A673 (cell line): ENCODE data around the gene VTA1. TPM values are rescaled to one million over a fixed set of nuclear protein-coding genes. Genes with fewer than 3 reads are reported as not detected.

Source experiments
- BruUV-seq: library from RNA; stranded (reverse); fragments of 400-500 nt; replicated peaks from 2 replicates; lab custom pipeline; 2021; lab: Mats Ljungman, UMichigan
- CTCF ChIA-PET: fragments of 300-600 bp; sonication (Branson Sonifier 250); formaldehyde crosslinking; loops from one replicate; lab custom pipeline; 2022; ENCODE audit warnings: antibody characterized with exemption; lab: Charles Lee
- POLR2A ChIA-PET: fragments of 300-600 bp; sonication (Branson Sonifier 250); formaldehyde crosslinking; loops from one replicate; lab custom pipeline; 2022; ENCODE audit warnings: antibody characterized with exemption; ENCODE audit not compliant: low non-redundant PET; lab: Charles Lee
- DNase-seq: peaks from one replicate; pipeline ENCODE4 v3.0.0-alpha.2; 2015; ENCODE audit warnings: low spot score
- H3K27ac ChIP-seq: fragments of 200-600 bp; sonication (generic); 2 replicates; pipeline ENCODE4 v1.5.1; 2016; ENCODE audit warnings: mixed run types, low read depth, mild to moderate bottlenecking, mixed read lengths, antibody characterized with exemption, low read length; ENCODE audit not compliant: poor library complexity, severe bottlenecking
- H3K27me3 ChIP-seq: fragments of 200-600 bp; sonication (generic); replicated peaks from 2 replicates; pipeline ENCODE4 v1.6.1; 2017; ENCODE audit warnings: mixed run types, low read depth, mild to moderate bottlenecking, mixed read lengths, antibody characterized with exemption, low read length; ENCODE audit not compliant: insufficient read depth, poor library complexity
- H3K36me3 ChIP-seq: fragments of 200-600 bp; sonication (generic); 2 replicates; pipeline ENCODE4 v1.6.1; 2016; ENCODE audit warnings: mixed run types, mild to moderate bottlenecking, mixed read lengths, antibody characterized with exemption, low read length; ENCODE audit not compliant: insufficient read depth, poor library complexity, severe bottlenecking
- H3K4me1 ChIP-seq: fragments of 200-600 bp; sonication (generic); 2 replicates; pipeline ENCODE4 v1.6.1; 2017; ENCODE audit warnings: mixed run types, mild to moderate bottlenecking, mixed read lengths, antibody characterized with exemption, low read length; ENCODE audit not compliant: insufficient read depth, poor library complexity, severe bottlenecking
- H3K4me3 ChIP-seq: fragments of 200-600 bp; sonication (generic); 2 replicates; pipeline ENCODE4 v1.5.1; 2016; ENCODE audit warnings: low read depth, mixed run types, mild to moderate bottlenecking, mixed read lengths, low read length; ENCODE audit not compliant: poor library complexity, severe bottlenecking
- H3K9me3 ChIP-seq: fragments of 200-600 bp; sonication (generic); 2 replicates; pipeline ENCODE4 v1.6.1; 2016; ENCODE audit warnings: mixed run types, low read depth, mild to moderate bottlenecking, mixed read lengths, antibody characterized with exemption, low read length; ENCODE audit not compliant: poor library complexity, severe bottlenecking
- EZH2 ChIP-seq: fragments of 200-600 bp; sonication (generic); IDR thresholded peaks from 2 replicates; pipeline ENCODE4 v1.6.1; 2017; ENCODE audit warnings: borderline replicate concordance, low read depth, mild to moderate bottlenecking, mixed read lengths, antibody characterized with exemption, low read length; ENCODE audit not compliant: poor library complexity, severe bottlenecking
- intact Hi-C: fragments of 100-400 bp; cut with micrococcal nuclease; formaldehyde crosslinking; loops from one replicate; pipeline ENCODE4 v1.10.0; 2022; ENCODE audit not compliant: unreplicated experiment
- total RNA-seq: library from RNA; stranded (reverse); gene quantifications from 2 replicates; pipeline ENCODE4 v1.2.3, GENCODE V29; 2021
- TF ChIP-seq, protein P1 (sequence below): fragments of 300-800, 200-600 bp; sonication (generic); conservative IDR thresholded peaks from 2 replicates; pipeline ENCODE4 v1.5.1; 2017; ENCODE audit warnings: low read depth, mild to moderate bottlenecking, antibody characterized with exemption, low read length, moderate library complexity, mixed read lengths

The VTA1 gene
- total RNA-seq, 1 experiment from 2014 or later, result 75.4 TPM

DNA sequence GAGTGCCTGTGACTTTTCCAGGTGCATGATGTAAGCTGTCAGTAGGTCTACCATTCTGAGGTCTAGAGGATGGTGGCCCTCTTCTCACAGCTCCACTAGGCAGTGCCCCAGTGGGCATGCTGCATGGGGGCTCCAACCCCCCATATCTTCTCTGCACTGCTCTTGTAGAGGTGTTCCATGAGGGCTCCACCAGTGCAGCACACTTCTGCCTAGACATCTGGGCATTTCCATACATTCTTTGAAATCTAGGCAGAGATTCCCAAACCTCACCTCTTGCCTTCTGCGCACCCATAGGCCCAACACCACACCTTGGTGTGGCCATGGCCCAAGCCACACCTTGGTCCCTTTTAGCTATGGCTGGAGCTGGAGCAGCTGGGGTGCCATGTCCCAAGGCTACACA, 66.3 kb downstream of the VTA1 start:
- DNase-seq, result no peak
- intact Hi-C loops, result no loop called here
- CTCF ChIA-PET, result no interaction called here
- POLR2A ChIA-PET, result no interaction called here
- BruUV-seq, result no TSS peak
- H3K27ac ChIP-seq, result no peak overlapping the region
- H3K27me3 ChIP-seq, result no peaks in the 10 kb centered on the region
- no peaks in the 10 kb centered on the region for H3K9me3 ChIP-seq
- no peak overlapping the region for H3K4me3 ChIP-seq
- TF ChIP-seq EZH2, result no peak
- TF ChIP-seq, protein P1, sequence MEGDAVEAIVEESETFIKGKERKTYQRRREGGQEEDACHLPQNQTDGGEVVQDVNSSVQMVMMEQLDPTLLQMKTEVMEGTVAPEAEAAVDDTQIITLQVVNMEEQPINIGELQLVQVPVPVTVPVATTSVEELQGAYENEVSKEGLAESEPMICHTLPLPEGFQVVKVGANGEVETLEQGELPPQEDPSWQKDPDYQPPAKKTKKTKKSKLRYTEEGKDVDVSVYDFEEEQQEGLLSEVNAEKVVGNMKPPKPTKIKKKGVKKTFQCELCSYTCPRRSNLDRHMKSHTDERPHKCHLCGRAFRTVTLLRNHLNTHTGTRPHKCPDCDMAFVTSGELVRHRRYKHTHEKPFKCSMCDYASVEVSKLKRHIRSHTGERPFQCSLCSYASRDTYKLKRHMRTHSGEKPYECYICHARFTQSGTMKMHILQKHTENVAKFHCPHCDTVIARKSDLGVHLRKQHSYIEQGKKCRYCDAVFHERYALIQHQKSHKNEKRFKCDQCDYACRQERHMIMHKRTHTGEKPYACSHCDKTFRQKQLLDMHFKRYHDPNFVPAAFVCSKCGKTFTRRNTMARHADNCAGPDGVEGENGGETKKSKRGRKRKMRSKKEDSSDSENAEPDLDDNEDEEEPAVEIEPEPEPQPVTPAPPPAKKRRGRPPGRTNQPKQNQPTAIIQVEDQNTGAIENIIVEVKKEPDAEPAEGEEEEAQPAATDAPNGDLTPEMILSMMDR, result no peak
- no peaks in the 10 kb centered on the region for H3K4me1 ChIP-seq
- H3K36me3 ChIP-seq, result peaks cover 19% of the 10 kb centered on the region

DNA sequence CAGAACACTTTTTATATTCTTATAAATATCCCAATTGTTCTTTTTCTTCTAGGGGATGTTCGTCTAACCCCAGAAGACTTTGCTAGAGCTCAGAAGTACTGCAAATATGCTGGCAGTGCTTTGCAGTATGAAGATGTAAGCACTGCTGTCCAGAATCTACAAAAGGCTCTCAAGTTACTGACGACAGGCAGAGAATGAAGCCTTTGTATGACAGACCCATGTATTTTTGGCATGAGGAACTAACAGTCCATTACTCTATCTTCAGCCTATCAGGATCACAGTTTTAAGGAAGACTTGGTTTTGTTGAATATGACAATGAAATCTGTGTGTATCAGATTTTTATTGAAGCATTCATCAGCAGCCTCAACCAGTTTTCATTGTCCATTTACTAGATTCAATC, 71.4 kb downstream of the VTA1 start:
- BruUV-seq, result no TSS peak
- Histone ChIP-seq H3K9me3 (no peaks in the 10 kb centered on the region), H3K27ac (no peak overlapping the region), H3K27me3 (no peaks in the 10 kb centered on the region), H3K4me1 (no peaks in the 10 kb centered on the region), H3K4me3 (no peak overlapping the region), H3K36me3 (peaks cover 18% of the 10 kb centered on the region)
- TF ChIP-seq, protein P1, result no peak
- TF ChIP-seq EZH2, result no peak
- intact Hi-C loops, result no loop called here
- ChIA-PET CTCF (no interaction called here), POLR2A (no interaction called here)
- no peak for DNase-seq

DNA sequence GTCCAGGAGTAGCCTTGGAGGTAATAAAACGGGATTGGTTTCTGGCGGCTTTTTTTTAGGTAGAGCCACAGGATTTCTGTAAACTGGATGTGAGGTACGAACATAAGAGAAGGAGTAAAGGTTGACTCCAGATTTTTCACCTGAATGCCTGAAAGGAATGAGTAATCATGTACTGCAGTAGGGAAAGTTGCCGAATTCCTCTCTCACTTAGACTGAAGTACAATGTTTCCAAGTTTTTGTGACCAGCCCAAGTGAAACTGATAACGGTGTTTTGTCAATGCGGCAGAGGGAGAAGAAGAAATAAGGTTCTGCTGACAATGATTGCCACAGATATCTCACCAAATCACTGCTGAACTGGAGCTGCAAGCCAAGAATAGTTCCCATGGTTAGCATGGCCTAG, 75.0 kb downstream of the VTA1 start:
- Histone ChIP-seq H3K27ac (no peak overlapping the region), H3K4me1 (no peaks in the 10 kb centered on the region), H3K36me3 (peaks cover 12% of the 10 kb centered on the region), H3K9me3 (no peaks in the 10 kb centered on the region), H3K27me3 (no peaks in the 10 kb centered on the region), H3K4me3 (no peak overlapping the region)
- DNase-seq, result no peak
- POLR2A ChIA-PET, result no interaction called here
- TF ChIP-seq, protein P1, result no peak
- CTCF ChIA-PET, result no interaction called here
- no TSS peak for BruUV-seq
- intact Hi-C loops, result loop anchor here (1.0 kb wide), 1 partner anchor 42 kb away; no protein-coding TSS in a partner anchor
